Stimulated activated naive B cell treated with anti-CD40 and anti-IgM and Interleukin-4, amounts not matched to agents 10 μg/mL and 1 μg/mL and 100 μg/mL, for 72 hours (primary cell): ENCODE measurements around the gene PTPRN2.

Experiments
- ATAC-seq, 2 donors: fragments of 150-1000 bp; cut with Tn5 transposase; replicated peaks; 2 replicates each; pipeline ENCODE4 v1.10.0; 2021; ENCODE audit warnings: moderate library complexity in 1 of 2
- DNase-seq: peaks from one replicate; pipeline ENCODE4 v3.0.0; 2021
- H3K27ac Mint-ChIP-seq: one replicate; pipeline ENCODE4 v1.8.0; 2022; ENCODE audit warnings: mild to moderate bottlenecking, mixed read lengths
- H3K27me3 Mint-ChIP-seq, 2 donors: one replicate each; pipeline ENCODE4 v1.8.0; 2022; ENCODE audit warnings: mixed read lengths in 2 of 2
- H3K36me3 Mint-ChIP-seq, 2 donors: one replicate each; pipeline ENCODE4 v1.8.0; 2022; ENCODE audit warnings: mixed read lengths in 2 of 2, mild to moderate bottlenecking in 1 of 2
- H3K4me1 Mint-ChIP-seq, 2 donors: one replicate each; pipeline ENCODE4 v1.8.0; 2022; ENCODE audit warnings: mixed read lengths in 2 of 2, mild to moderate bottlenecking in 1 of 2
- H3K4me3 Mint-ChIP-seq, 2 donors: one replicate each; pipeline ENCODE4 v1.8.0; 2022; ENCODE audit warnings: mild to moderate bottlenecking in 2 of 2, mixed read lengths in 2 of 2, moderate library complexity in 1 of 2
- H3K9me3 Mint-ChIP-seq, 2 donors: one replicate each; pipeline ENCODE4 v1.8.0; 2022; ENCODE audit warnings: mixed read lengths in 2 of 2, mild to moderate bottlenecking in 1 of 2

Gene PTPRN2

DNA sequence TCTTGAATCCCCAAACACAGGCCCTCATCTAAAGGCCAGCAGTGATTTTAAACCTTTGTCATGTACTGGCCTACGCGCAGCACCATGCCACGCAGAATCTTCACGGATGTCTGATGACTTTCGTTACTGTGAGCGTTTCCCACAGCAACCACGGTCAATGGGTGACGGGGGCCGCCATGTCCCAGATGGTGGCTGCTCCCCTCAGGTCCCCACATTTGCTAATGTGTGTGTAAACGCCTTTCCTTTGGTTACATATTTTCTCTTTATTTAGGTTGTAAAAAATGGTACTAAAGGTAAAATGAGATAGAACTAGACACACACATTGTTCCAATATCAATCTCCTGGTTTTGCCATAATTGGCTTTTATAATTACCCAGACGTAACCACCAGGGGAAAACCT, 699.0 kb downstream of the PTPRN2 start:
- Mint-ChIP-seq H3K36me3 (no peaks in the 10 kb centered on the region), H3K9me3 (peaks cover 4% of the 10 kb centered on the region in 2 donors), H3K27me3 (peaks cover 12 to 14% of the 10 kb centered on the region in 2 donors), H3K4me1 (no peaks in the 10 kb centered on the region), H3K4me3 (no peak overlapping the region), H3K27ac (no peak overlapping the region)
- ATAC-seq, result no peak
- no peak for DNase-seq

DNA sequence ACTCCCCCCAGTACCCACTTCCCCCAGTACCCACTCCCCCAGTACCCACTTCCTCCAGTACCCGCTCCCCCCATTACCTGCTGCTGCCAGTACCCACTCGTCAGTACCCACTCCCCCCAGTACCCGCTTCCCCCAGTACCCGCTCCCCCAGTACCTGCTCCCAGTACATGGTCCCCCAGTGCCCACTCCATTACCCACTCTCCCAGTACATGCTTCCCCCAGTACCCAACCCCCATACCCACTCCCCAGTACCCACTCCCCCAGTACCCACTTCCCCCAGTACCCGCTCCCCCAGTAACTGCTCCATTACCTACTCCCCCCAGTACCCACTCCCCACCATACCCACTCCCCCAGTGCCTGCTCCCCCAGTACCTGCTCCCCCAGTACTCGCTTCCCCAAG, 700.2 kb downstream of the PTPRN2 start:
- ATAC-seq (no peak), DNase-seq (no peak)
- Mint-ChIP-seq H3K27ac (no peak overlapping the region), H3K9me3 (peaks cover 4% of the 10 kb centered on the region in 2 donors), H3K36me3 (no peaks in the 10 kb centered on the region), H3K27me3 (peaks cover 8 to 12% of the 10 kb centered on the region in 2 donors), H3K4me1 (no peaks in the 10 kb centered on the region), H3K4me3 (no peak overlapping the region)

DNA sequence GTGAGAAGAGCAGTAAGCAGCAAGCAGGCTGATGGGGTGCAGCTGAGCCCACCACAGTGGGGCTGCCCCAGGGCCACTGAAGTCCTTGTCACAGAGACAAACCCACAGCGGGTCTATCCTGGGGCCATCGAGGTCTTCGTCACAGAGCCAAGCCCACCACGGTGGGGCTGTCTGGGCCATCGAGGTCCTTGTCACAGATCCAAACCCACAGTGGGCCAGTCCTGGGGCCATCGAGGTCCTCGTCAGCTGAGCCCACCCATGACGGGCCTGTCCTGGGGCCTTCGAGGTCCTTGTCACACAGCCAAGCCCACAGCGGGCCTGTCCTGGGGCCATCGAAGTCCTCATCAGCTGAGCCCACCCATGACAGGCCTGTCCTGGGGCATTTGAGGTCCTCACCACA, 700.9 kb downstream of the PTPRN2 start:
- Mint-ChIP-seq H3K9me3 (peaks cover 4% of the 10 kb centered on the region in 2 donors), H3K36me3 (no peaks in the 10 kb centered on the region), H3K4me1 (no peaks in the 10 kb centered on the region), H3K4me3 (no peak overlapping the region), H3K27ac (no peak overlapping the region), H3K27me3 (peaks cover 8 to 12% of the 10 kb centered on the region in 2 donors)
- DNase-seq, result no peak
- no peak for ATAC-seq

DNA sequence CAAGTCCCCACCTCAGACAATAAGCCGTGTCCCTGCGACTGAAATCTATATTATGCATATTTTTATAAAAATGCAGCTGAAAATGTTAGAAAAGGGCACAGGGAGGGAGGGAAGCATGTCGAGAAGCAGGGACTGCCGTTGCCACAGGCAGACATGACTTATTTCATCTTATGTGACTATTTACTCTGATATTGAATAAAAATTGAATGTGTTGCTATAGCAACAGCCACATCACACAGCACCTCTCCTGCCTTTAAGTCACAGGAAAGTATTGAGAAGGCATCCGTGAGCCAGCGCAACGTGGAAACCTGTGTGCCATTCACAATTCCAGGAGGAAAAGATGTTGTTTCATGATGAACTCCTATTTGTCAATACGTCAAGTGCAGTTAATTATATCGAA, 701.4 kb downstream of the PTPRN2 start:
- ATAC-seq, result no peak
- H3K27me3 Mint-ChIP-seq, result peaks cover 8 to 10% of the 10 kb centered on the region in 2 donors
- H3K4me1 Mint-ChIP-seq, result no peaks in the 10 kb centered on the region
- DNase-seq, result no peak
- H3K9me3 Mint-ChIP-seq, result peaks cover 4% of the 10 kb centered on the region in 2 donors
- H3K27ac Mint-ChIP-seq, result no peak overlapping the region
- H3K4me3 Mint-ChIP-seq, result no peak overlapping the region
- no peaks in the 10 kb centered on the region for H3K36me3 Mint-ChIP-seq

DNA sequence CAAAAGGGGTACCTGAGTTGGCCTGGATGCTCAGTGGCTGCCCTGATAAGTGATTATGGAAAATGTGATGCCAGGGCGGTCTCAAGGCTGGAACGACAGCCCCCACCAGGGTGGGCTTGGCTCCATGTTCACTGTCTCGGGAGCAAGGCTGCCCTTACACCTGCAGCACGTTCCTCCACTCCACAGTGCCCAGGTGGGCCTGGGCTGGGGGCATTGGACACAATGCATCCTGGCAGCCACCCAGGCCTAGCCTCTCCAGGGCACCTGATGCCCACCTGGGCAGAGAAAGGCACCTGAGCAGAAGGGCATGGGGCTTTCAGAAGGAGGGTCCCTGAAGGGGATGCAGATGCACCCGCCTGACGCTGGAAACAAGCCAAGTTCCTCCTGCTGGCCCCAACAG, 702.5 kb downstream of the PTPRN2 start:
- ATAC-seq (no peak), DNase-seq (no peak)
- Mint-ChIP-seq H3K9me3 (peaks cover 8 to 9% of the 10 kb centered on the region in 2 donors), H3K27ac (no peak overlapping the region), H3K36me3 (no peaks in the 10 kb centered on the region), H3K4me3 (no peak overlapping the region), H3K27me3 (peaks cover 8% of the 10 kb centered on the region in 2 donors), H3K4me1 (no peaks in the 10 kb centered on the region)

GRCh38 chr7:157884461-157885062, 703.1 kb downstream of the PTPRN2 start:
- DNase-seq, result no peak
- H3K4me1 Mint-ChIP-seq, result no peaks in the 10 kb centered on the region
- no peaks in the 10 kb centered on the region for H3K36me3 Mint-ChIP-seq
- ATAC-seq, result no peak
- no peak overlapping the region for H3K4me3 Mint-ChIP-seq
- peaks cover 7 to 8% of the 10 kb centered on the region in 2 donors for H3K9me3 Mint-ChIP-seq
- peaks cover 6% of the 10 kb centered on the region in 2 donors for H3K27me3 Mint-ChIP-seq
- H3K27ac Mint-ChIP-seq, result no peak overlapping the region

DNA sequence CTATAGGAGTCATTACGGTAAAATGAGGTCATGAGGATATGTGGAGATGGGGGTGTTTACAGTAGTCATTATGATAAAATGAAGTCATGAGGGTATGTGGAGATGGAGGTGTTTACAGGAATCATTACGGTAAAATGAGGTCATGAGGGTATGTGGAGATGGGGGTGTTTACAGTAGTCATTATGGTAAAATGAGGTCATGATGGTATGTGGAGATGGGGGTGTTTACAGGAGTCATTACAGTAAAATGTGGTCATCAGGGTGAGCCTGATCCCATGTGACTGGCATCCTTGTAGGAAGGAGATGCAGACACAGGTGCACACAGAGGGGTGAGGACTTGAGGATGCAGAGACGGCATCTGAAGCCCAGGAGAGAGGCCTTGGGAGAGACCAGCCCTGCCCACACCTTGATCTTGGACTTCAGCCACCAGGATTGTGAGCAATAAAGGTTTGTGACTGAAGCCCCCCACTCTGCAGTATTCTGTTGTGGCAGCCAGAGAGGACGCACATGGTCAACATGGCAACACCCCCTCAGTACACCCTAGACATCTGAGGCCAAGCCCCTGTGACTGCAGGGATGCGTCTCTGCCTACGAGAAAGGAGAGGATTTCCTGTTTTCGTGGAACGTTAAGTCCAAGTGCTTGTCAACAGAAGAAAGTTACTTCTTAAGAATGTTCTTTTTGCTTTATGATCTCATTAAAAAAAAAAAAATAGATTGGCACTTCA, 706.4 kb downstream of the PTPRN2 start:
- no peak overlapping the region for H3K27ac Mint-ChIP-seq
- H3K4me1 Mint-ChIP-seq, result no peaks in the 10 kb centered on the region
- H3K9me3 Mint-ChIP-seq, result peaks cover 6 to 10% of the 10 kb centered on the region in 2 donors
- ATAC-seq (no peak), DNase-seq (no peak)
- no peaks in the 10 kb centered on the region for H3K36me3 Mint-ChIP-seq
- peaks cover 0 to 10% of the 10 kb centered on the region in 2 donors for H3K27me3 Mint-ChIP-seq
- H3K4me3 Mint-ChIP-seq, result no peak overlapping the region

- no peak overlapping the region for H3K27ac Mint-ChIP-seq
- no peak overlapping the region for H3K4me3 Mint-ChIP-seq
- peaks cover 3 to 10% of the 10 kb centered on the region in 2 donors for H3K4me1 Mint-ChIP-seq
- ATAC-seq (no peak), DNase-seq (no peak)
- H3K36me3 Mint-ChIP-seq, result no peaks in the 10 kb centered on the region
- H3K9me3 Mint-ChIP-seq, result peaks cover 5 to 6% of the 10 kb centered on the region in 2 donors
- peaks cover 7 to 21% of the 10 kb centered on the region in 2 donors for H3K27me3 Mint-ChIP-seq
These were observed 708.2 kb downstream of the PTPRN2 start for GRCh38 chr7:157879391-157879790.

GRCh38 chr7:157877298-157878090, 710.1 kb downstream of the PTPRN2 start:
- no peak overlapping the region for H3K27ac Mint-ChIP-seq
- H3K36me3 Mint-ChIP-seq, result no peaks in the 10 kb centered on the region
- no peak for DNase-seq
- peaks cover 5 to 6% of the 10 kb centered on the region in 2 donors for H3K9me3 Mint-ChIP-seq
- H3K27me3 Mint-ChIP-seq, result peaks cover 9 to 27% of the 10 kb centered on the region in 2 donors
- ATAC-seq, result no peak
- H3K4me1 Mint-ChIP-seq, result peaks cover 3 to 11% of the 10 kb centered on the region in 2 donors
- H3K4me3 Mint-ChIP-seq, result no peak overlapping the region

DNA sequence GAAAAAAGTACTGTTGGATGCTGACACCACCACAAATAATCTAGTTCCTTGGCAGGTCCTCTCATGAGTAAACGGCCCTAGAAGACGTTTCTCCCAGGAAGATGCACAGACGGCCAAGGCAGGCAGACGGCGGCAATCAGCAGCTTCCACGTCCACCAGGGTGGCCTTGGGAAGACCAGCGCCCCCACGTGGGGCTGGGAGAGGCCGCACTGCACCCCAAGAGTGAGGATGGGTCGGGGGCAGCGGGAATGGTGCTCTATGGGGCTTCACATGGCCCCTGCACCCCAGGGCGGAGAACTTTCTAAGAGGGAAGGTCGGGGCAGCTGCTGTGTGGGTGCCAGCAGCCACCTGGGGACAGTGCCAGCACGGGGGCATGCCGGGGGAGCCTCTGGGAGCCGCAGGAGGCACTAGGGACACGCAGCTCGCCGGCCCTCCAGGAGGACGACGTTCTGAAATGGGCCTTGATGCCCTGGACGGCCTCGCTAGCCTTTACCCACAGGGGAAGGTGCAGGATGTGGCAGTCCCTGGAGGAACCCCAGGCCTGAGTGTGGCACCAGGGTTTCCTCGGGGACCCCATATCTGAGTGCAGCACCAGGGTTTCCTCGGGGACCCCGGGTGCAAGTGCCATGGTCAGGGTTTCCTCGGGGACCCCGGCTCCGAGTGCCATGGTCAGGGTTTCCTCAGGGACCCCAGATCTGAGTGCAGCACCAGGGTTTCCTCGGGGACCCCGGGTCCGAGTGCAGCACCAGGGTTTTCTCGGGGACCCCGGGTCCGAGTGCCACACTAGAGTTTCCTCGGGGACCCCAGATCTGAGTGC, 710.9 kb downstream of the PTPRN2 start:
- peaks cover 9 to 30% of the 10 kb centered on the region in 2 donors for H3K27me3 Mint-ChIP-seq
- ATAC-seq, result no peak

GRCh38 chr7:157875230-157876179, 712.1 kb downstream of the PTPRN2 start:
- H3K27ac Mint-ChIP-seq, result no peak overlapping the region
- H3K36me3 Mint-ChIP-seq, result no peaks in the 10 kb centered on the region
- H3K4me1 Mint-ChIP-seq, result peaks cover 3 to 11% of the 10 kb centered on the region in 2 donors
- peaks cover 9 to 30% of the 10 kb centered on the region in 2 donors for H3K27me3 Mint-ChIP-seq
- no peak overlapping the region for H3K4me3 Mint-ChIP-seq
- peaks cover 0 to 2% of the 10 kb centered on the region in 2 donors for H3K9me3 Mint-ChIP-seq
- ATAC-seq, result peak; percentile 83 to 84
- peak; percentile 12 for DNase-seq

More for the DNA sequence above, 710.9 kb downstream of the PTPRN2 start:
- Mint-ChIP-seq H3K27ac (no peak overlapping the region), H3K4me3 (no peak overlapping the region), H3K4me1 (peaks cover 3 to 11% of the 10 kb centered on the region in 2 donors), H3K9me3 (peaks cover 5 to 6% of the 10 kb centered on the region in 2 donors), H3K36me3 (no peaks in the 10 kb centered on the region)
- DNase-seq, result no peak

DNA sequence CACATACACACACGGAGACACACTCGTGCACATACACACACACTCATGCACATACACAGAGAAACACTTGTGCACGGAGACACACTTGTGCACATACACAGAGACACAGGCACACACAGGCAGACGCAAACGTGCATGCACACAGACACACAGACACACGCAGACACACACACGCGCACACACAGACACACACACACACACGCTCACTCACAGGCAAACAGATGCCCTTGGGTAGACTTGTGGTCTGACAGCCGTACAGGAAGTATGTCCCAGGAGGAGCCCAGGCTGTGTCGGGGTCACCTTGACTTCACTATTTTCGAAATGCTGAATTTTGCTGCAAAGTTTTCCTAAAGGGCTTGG, 712.8 kb downstream of the PTPRN2 start:
- ATAC-seq (peak; percentile 22 to 25), DNase-seq (no peak)
- Mint-ChIP-seq H3K4me1 (peaks cover 3 to 11% of the 10 kb centered on the region in 2 donors), H3K27ac (no peak overlapping the region), H3K36me3 (no peaks in the 10 kb centered on the region), H3K9me3 (peaks cover 0 to 2% of the 10 kb centered on the region in 2 donors), H3K4me3 (no peak overlapping the region), H3K27me3 (peaks cover 9 to 30% of the 10 kb centered on the region in 2 donors)

DNA sequence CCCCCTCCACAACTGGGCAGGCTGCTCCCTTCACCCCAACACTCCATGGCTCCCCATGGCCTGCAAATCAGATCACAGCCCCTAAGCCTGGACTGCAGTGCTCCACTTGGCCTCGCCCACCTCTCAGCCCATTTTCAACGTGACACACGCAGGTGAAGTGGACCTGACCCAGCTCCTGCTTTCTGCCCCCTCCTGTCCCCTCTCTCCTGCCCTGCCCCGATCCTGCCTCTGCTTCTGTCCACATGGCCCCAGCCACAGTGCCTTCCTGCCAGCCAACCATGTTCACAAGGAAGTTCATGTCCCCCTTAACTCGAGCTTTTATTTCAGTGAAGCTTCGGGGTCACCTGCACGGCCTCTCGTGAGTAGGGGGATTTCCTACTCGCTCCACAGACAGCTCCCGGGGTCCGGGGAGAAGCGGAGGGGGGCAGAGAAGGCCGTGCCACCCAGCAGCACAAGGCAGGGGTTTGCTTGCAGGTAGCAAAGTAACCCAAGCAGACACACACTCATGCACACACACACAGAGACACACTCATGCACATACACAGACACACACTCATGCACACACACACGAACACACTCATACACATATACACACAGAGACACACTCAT, 713.3 kb downstream of the PTPRN2 start:
- Mint-ChIP-seq H3K4me3 (no peak overlapping the region), H3K4me1 (peaks cover 3 to 11% of the 10 kb centered on the region in 2 donors), H3K27me3 (peaks cover 9 to 29% of the 10 kb centered on the region in 2 donors)

More for the DNA sequence above, 713.3 kb downstream of the PTPRN2 start:
- ATAC-seq (no peak), DNase-seq (no peak)
- Mint-ChIP-seq H3K9me3 (peaks cover 0 to 2% of the 10 kb centered on the region in 2 donors), H3K36me3 (no peaks in the 10 kb centered on the region), H3K27ac (no peak overlapping the region)
